ENCODE data around the gene MIAT. TPM values are rescaled to one million over a fixed set of nuclear protein-coding genes. Genes with fewer than 3 reads are reported as not detected.

MIAT gene
- total RNA-seq, 1 experiment from 2014 or later: 0.33 TPM

- in situ Hi-C loops (cut with HindIII; ENCODE audit: low pct_unique_long_range_greater_than_20kb, low sequenced_read_pairs): no loop called here
- BruUV-seq (replicated peaks): TSS peak; percentile 77
- DNase-seq (ENCODE audit: low read depth, low spot score) (no peak), ATAC-seq (no peak)
- Histone ChIP-seq H3K4me1 (ENCODE audit: control insufficient read depth, insufficient read depth, low read length) (no peaks in the 10 kb centered on the region), H3K27me3 (ENCODE audit: control insufficient read depth, insufficient read depth, low read length) (no peaks in the 10 kb centered on the region), H3K4me3 (ENCODE audit: low read depth in 2 of 2, low read length in 2 of 2) (peak overlapping the region; percentile 47 to 58), H3K27ac (ENCODE audit: low read length) (peak overlapping the region; percentile 79; the same call in 1 of the 2 replicates), H3K36me3 (ENCODE audit: control insufficient read depth, insufficient read depth, low read length) (no peaks in the 10 kb centered on the region; the same call in 1 of the 2 replicates), H3K9me3 (ENCODE audit: control insufficient read depth, insufficient read depth, low read depth, low read length) (no peaks in the 10 kb centered on the region; the same call in 1 of the 2 replicates)
- no peak for TF ChIP-seq POLR2AphosphoS5 (IDR thresholded peaks at IDR 0.05; ENCODE audit: low read depth, low read length)
- TF ChIP-seq, protein P1, sequence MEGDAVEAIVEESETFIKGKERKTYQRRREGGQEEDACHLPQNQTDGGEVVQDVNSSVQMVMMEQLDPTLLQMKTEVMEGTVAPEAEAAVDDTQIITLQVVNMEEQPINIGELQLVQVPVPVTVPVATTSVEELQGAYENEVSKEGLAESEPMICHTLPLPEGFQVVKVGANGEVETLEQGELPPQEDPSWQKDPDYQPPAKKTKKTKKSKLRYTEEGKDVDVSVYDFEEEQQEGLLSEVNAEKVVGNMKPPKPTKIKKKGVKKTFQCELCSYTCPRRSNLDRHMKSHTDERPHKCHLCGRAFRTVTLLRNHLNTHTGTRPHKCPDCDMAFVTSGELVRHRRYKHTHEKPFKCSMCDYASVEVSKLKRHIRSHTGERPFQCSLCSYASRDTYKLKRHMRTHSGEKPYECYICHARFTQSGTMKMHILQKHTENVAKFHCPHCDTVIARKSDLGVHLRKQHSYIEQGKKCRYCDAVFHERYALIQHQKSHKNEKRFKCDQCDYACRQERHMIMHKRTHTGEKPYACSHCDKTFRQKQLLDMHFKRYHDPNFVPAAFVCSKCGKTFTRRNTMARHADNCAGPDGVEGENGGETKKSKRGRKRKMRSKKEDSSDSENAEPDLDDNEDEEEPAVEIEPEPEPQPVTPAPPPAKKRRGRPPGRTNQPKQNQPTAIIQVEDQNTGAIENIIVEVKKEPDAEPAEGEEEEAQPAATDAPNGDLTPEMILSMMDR (IDR thresholded peaks at IDR 0.05): no peak
- TF ChIP-seq TCF7L2 (IDR thresholded peaks at IDR 0.05; ENCODE audit: low read depth, low read length): no peak
- intact Hi-C loops (cut with micrococcal nuclease; ENCODE audit: unreplicated experiment): no loop called here
- ChIA-PET POLR2A (no interaction called here), CTCF (no interaction called here)
Observed at GRCh38 chr22:26673486-26673885, 16.1 kb downstream of the MIAT start.

DNA sequence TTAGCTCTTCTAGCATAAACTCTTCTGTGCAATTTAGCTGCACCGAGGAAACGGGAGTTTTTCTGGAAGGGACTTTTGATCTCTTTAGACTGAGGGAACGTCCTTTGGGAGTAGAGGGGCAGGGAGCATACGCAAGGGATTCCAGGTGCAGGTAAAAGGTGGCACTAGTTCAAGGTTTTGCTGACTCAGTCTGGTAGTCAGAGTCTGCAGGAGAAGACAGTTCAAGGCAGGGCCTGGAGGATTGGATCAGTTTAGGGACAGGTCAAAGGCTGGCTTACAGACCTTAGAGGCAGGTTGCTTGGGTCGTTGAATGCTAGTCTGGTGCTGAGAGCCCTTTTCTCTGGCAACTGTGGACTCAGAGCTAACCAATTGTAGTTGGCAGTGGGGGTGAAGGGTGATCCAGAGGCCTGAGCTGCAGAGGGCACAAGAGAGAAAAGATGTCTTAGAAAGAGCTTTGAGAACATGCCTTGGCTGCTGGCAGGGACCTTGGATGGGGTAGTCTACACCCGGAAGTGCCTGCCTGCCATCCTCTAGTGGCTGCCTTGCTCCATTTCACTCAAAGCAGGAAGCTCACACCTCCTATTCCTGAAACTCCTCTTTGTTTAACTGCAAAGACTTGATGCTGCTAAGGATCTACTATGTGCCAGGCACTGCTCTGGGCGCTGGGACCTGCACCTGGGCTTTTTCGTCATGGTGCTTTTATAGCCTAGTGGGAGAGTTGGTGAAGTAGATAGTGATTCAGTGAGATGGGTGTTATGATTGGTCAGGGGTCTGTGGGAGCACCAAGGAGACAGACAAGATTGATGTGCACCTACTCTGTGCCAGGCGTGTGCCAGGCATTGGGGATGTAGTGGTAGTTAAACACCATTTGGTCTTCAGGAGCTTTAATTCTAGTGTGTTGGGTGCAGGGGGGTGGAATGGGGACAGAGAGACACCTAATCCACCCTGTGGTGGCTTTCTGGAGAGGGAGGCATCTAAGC, 17.1 kb downstream of the MIAT start:
- Histone ChIP-seq H3K27ac (ENCODE audit: low read length) (no peak overlapping the region), H3K9me3 (ENCODE audit: control insufficient read depth, insufficient read depth, low read depth, low read length) (no peaks in the 10 kb centered on the region; the same call in 1 of the 2 replicates), H3K4me3 (ENCODE audit: low read depth in 2 of 2, low read length in 2 of 2) (no peak overlapping the region; a peak in 1 of 4 replicates), H3K4me1 (ENCODE audit: control insufficient read depth, insufficient read depth, low read length) (no peaks in the 10 kb centered on the region), H3K27me3 (ENCODE audit: control insufficient read depth, insufficient read depth, low read length) (no peaks in the 10 kb centered on the region), H3K36me3 (ENCODE audit: control insufficient read depth, insufficient read depth, low read length) (no peaks in the 10 kb centered on the region; the same call in 1 of the 2 replicates)
- no TSS peak for BruUV-seq (replicated peaks)
- ATAC-seq (no peak), DNase-seq (ENCODE audit: low read depth, low spot score) (no peak)
- in situ Hi-C loops (cut with HindIII; ENCODE audit: low pct_unique_long_range_greater_than_20kb, low sequenced_read_pairs): no loop called here
- intact Hi-C loops (cut with micrococcal nuclease; ENCODE audit: unreplicated experiment): no loop called here
- ChIA-PET CTCF (no interaction called here), POLR2A (no interaction called here)
- TF ChIP-seq, protein P1 (IDR thresholded peaks at IDR 0.05): no peak
- no peak for TF ChIP-seq TCF7L2 (IDR thresholded peaks at IDR 0.05; ENCODE audit: low read depth, low read length)
- TF ChIP-seq, protein P2, sequence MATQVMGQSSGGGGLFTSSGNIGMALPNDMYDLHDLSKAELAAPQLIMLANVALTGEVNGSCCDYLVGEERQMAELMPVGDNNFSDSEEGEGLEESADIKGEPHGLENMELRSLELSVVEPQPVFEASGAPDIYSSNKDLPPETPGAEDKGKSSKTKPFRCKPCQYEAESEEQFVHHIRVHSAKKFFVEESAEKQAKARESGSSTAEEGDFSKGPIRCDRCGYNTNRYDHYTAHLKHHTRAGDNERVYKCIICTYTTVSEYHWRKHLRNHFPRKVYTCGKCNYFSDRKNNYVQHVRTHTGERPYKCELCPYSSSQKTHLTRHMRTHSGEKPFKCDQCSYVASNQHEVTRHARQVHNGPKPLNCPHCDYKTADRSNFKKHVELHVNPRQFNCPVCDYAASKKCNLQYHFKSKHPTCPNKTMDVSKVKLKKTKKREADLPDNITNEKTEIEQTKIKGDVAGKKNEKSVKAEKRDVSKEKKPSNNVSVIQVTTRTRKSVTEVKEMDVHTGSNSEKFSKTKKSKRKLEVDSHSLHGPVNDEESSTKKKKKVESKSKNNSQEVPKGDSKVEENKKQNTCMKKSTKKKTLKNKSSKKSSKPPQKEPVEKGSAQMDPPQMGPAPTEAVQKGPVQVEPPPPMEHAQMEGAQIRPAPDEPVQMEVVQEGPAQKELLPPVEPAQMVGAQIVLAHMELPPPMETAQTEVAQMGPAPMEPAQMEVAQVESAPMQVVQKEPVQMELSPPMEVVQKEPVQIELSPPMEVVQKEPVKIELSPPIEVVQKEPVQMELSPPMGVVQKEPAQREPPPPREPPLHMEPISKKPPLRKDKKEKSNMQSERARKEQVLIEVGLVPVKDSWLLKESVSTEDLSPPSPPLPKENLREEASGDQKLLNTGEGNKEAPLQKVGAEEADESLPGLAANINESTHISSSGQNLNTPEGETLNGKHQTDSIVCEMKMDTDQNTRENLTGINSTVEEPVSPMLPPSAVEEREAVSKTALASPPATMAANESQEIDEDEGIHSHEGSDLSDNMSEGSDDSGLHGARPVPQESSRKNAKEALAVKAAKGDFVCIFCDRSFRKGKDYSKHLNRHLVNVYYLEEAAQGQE (IDR thresholded peaks at IDR 0.05; ENCODE audit: insufficient read depth in 1 of 2, low read depth in 2 of 2, low read length in 1 of 2): no peak
- TF ChIP-seq SIN3A (IDR thresholded peaks at IDR 0.05; ENCODE audit: borderline replicate concordance, insufficient read depth, low read depth, low read length): no peak
